HepG2 (cell line): Measurements from ENCODE around the gene HPCAL1. TPM values are rescaled to one million over a fixed set of nuclear protein-coding genes. Genes with fewer than 3 reads are reported as not detected.
A peak's percentile ranks its signal among the peaks of the same experiment; 100 is the strongest.

Source experiments
- FOXO1 ChIP-seq: sonication (generic); formaldehyde crosslinking; IDR thresholded peaks from 2 replicates; pipeline ENCODE4 v1.4.0; 2020; ENCODE audit warnings: missing genetic modification reagents
- KAT7 ChIP-seq: IDR thresholded peaks from 2 replicates; pipeline ENCODE4 v1.6.1; 2018; ENCODE audit warnings: borderline replicate concordance, missing compliant biosample characterization
- MAFK ChIP-seq, 2 experiments: IDR thresholded peaks in 1 of 2; conservative IDR thresholded peaks in 1 of 2; 2 replicates each; pipeline ENCODE4 v1.6.1; 2011; ENCODE audit warnings: improper control_type of control experiment in 2 of 2, low read length in 2 of 2
- RERE ChIP-seq: IDR thresholded peaks from 2 replicates; pipeline ENCODE4 v1.6.1; 2016; ENCODE audit warnings: low read depth, missing genetic modification reagents, missing compliant biosample characterization
- STAT5B ChIP-seq: sonication (generic); formaldehyde crosslinking; IDR thresholded peaks from 2 replicates; pipeline ENCODE4 v1.4.0; 2020; ENCODE audit warnings: missing genetic modification reagents
- ZBTB39 ChIP-seq: sonication (generic); formaldehyde crosslinking; IDR thresholded peaks from 2 replicates; pipeline ENCODE4 v1.5.0; 2020; ENCODE audit warnings: missing genetic modification reagents
- ZNF142 ChIP-seq: sonication (generic); formaldehyde crosslinking; IDR thresholded peaks from 2 replicates; pipeline ENCODE4 v1.4.0; 2020; ENCODE audit warnings: missing genetic modification reagents
- ZNF619 ChIP-seq: sonication (generic); formaldehyde crosslinking; IDR thresholded peaks from 2 replicates; pipeline ENCODE4 v1.4.0; 2020; ENCODE audit warnings: mild to moderate bottlenecking, missing genetic modification reagents
- polyA plus RNA-seq, 8 experiments: library from polyadenylated mRNA; depleted of rRNA in 3 of 8; stranded (reverse) in 7 of 8; unstranded in 1 of 8; fragments of >200 nt; fragmentation: Illumina TruSeq in 4 of 8; extraction: Trizol in 4 of 8; gene quantifications; 2 replicates each; pipeline versions ENCODE4 v1.2.1 to v1.2.3, GENCODE V29; 2011 to 2016; ENCODE audit warnings: low read depth in 4 of 8, missing spikeins in 1 of 8, mixed read lengths in 1 of 8; ENCODE audit not compliant: insufficient read depth in 1 of 8
- total RNA-seq, 5 experiments: library from RNA; depleted of rRNA; stranded (reverse); fragments of >200 nt; fragmentation: Illumina TruSeq; extraction: Trizol; gene quantifications; 2 replicates each; pipeline ENCODE4 v1.2.3, GENCODE V29; 2016; ENCODE audit warnings: low read depth in 1 of 5

Gene HPCAL1
- total and polyA plus RNA-seq, 2 of the 13 experiments (the other 11 are each of a cell fraction or from before 2014, with no cell fraction given): 29.5 to 29.9 TPM

- TF ChIP-seq RERE: no peak
- TF ChIP-seq STAT5B: no peak
- 0 out of 4 replicates have a peak, but pooled peaks of 1 of the 2 experiments have one; percentile 20 for TF ChIP-seq MAFK (conservative IDR thresholded peaks at IDR 0.05 in 1 of 2, IDR thresholded peaks at IDR 0.05 in 1 of 2; ENCODE audit: low read length in 2 of 2)
- 0 out of 2 replicates have a peak, but pooled peaks have one; percentile 67 for TF ChIP-seq ZBTB39 (CRISPR knock-in tag)
- no peak for TF ChIP-seq KAT7 (CRISPR knock-in tag)
- TF ChIP-seq ZNF619 (CRISPR knock-in tag): 0 out of 2 replicates have a peak, but pooled peaks have one; percentile 57
- TF ChIP-seq FOXO1 (CRISPR knock-in tag): no peak
- TF ChIP-seq ZNF142 (CRISPR knock-in tag): no peak
Measured at GRCh38 chr2:10447300-10447894, 144.7 kb downstream of the HPCAL1 start (continued).
